Activated T-helper 1 cell treated with anti-CD3 and anti-CD28 coated beads, Interleukin-12 subunit alpha, Interleukin-12 subunit beta, Interleukin-2, Interleukin-4 antibody, amounts not matched to agents 30 ng/mL and 10 ng/mL and 1 ng/mL, durations not matched to agents 14 hours and 24 hours and 36 hours (primary cell): Measurements from ENCODE around the gene POLR1A. TPM values are rescaled to one million over a fixed set of nuclear protein-coding genes. Genes with fewer than 3 reads are reported as not detected.
"Not testable (repeated sequence)": the region's sequence is repeated elsewhere in the genome, so short reads cannot be mapped to it uniquely, and the experiment has no call there.

Experiments
- DNase-seq: peaks from one replicate; pipeline ENCODE4 v3.0.0; 2021; ENCODE audit warnings: low spot score
- H3K27ac Mint-ChIP-seq: one replicate; pipeline ENCODE4 v1.8.0; 2021; ENCODE audit warnings: mild to moderate bottlenecking, mixed read lengths
- H3K27me3 Mint-ChIP-seq: one replicate; pipeline ENCODE4 v1.8.0; 2022; ENCODE audit warnings: mild to moderate bottlenecking, moderate library complexity, mixed read lengths; ENCODE audit not compliant: insufficient read depth
- H3K36me3 Mint-ChIP-seq: one replicate; pipeline ENCODE4 v1.8.0; 2021; ENCODE audit warnings: low read depth, mixed read lengths
- H3K4me1 Mint-ChIP-seq: one replicate; pipeline ENCODE4 v1.8.0; 2021; ENCODE audit warnings: low read depth, mixed read lengths
- H3K4me3 Mint-ChIP-seq: one replicate; pipeline ENCODE4 v1.8.0; 2021; ENCODE audit warnings: mild to moderate bottlenecking, moderate library complexity, mixed read lengths
- H3K9me3 Mint-ChIP-seq: one replicate; pipeline ENCODE4 v1.8.0; 2021; ENCODE audit warnings: mixed read lengths
- intact Hi-C: fragments of 100-400 bp; cut with micrococcal nuclease; formaldehyde crosslinking; loops from one replicate; pipeline ENCODE4 v1.15.1; 2024
- total RNA-seq: library from RNA; stranded (reverse); gene quantifications from 2 replicates; pipeline ENCODE4 v1.2.3, GENCODE V29; 2022

Gene POLR1A
- total RNA-seq, 1 donor from 2014 or later = 69.7 TPM

DNA sequence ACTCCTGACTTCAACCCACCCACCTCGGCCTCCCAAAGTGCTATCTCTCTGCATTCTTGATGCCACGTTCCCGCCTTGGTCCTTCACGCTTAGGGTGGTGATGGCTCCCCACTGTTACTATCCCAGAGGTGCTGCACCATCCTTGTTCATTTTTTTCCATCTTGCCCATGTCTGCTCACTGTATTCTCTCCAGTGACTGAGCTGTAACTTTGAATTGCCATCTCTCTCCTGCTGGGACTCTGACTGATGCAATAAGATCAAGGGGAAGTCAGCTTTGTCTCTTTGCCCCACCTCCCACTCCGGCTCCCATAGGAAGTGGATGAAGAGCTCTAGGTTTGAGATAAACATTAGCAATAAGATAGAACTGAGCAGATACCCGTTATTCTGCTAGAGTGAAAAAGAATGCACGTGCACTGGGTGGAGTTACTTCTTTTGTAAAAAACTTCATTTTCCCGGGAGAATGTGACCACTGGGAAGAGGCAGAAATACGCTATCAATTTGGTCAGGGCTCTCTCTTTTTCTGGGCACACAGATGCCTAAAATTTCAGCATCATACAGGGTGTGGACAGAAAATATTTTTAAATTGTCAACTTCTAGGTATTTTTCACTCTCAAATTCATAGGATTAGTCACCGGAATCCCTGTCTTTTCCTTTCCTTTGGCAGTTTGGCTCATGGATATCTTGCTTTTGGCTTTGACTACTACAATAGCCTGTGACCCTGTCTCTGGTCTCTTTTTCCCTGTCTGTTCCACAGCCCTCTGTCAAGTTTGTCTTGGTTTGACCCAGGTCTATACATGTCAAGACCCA, 105.4 kb downstream of the POLR1A start:
- peaks cover 71% of the 10 kb centered on the region for H3K4me1 Mint-ChIP-seq
- intact Hi-C loops = no loop called here
- H3K4me3 Mint-ChIP-seq = peak overlapping the region; percentile 79
- peak overlapping the region; percentile 94 for H3K27ac Mint-ChIP-seq
- peaks cover 2% of the 10 kb centered on the region for H3K27me3 Mint-ChIP-seq
- H3K36me3 Mint-ChIP-seq = peaks cover 11% of the 10 kb centered on the region
- peaks cover 13% of the 10 kb centered on the region for H3K9me3 Mint-ChIP-seq
- DNase-seq = no peak

- DNase-seq = peak; percentile 50
- Mint-ChIP-seq H3K27ac (peak overlapping the region; percentile 84), H3K36me3 (peaks cover 6% of the 10 kb centered on the region), H3K4me1 (peaks cover 74% of the 10 kb centered on the region), H3K4me3 (peak overlapping the region; percentile 50), H3K27me3 (peaks cover 2% of the 10 kb centered on the region), H3K9me3 (peaks cover 5% of the 10 kb centered on the region)
- intact Hi-C loops = loop anchor here (1.0 to 5.0 kb wide), 3 partner anchors 36 to 167 kb away; no protein-coding TSS in a partner anchor
These were observed 106.4 kb downstream of the POLR1A start for GRCh38 chr2:85999061-85999831.

GRCh38 chr2:85998071-85998991, 107.4 kb downstream of the POLR1A start:
- Mint-ChIP-seq H3K9me3 (peaks cover 5% of the 10 kb centered on the region), H3K27ac (peak overlapping the region; percentile 84), H3K4me3 (peak overlapping the region; percentile 50), H3K36me3 (peaks cover 6% of the 10 kb centered on the region), H3K27me3 (peaks cover 1% of the 10 kb centered on the region), H3K4me1 (peaks cover 83% of the 10 kb centered on the region)
- intact Hi-C loops = loop anchor here (2.0 to 5.0 kb wide), 2 partner anchors 36 to 166 kb away; no protein-coding TSS in a partner anchor
- no peak for DNase-seq

DNA sequence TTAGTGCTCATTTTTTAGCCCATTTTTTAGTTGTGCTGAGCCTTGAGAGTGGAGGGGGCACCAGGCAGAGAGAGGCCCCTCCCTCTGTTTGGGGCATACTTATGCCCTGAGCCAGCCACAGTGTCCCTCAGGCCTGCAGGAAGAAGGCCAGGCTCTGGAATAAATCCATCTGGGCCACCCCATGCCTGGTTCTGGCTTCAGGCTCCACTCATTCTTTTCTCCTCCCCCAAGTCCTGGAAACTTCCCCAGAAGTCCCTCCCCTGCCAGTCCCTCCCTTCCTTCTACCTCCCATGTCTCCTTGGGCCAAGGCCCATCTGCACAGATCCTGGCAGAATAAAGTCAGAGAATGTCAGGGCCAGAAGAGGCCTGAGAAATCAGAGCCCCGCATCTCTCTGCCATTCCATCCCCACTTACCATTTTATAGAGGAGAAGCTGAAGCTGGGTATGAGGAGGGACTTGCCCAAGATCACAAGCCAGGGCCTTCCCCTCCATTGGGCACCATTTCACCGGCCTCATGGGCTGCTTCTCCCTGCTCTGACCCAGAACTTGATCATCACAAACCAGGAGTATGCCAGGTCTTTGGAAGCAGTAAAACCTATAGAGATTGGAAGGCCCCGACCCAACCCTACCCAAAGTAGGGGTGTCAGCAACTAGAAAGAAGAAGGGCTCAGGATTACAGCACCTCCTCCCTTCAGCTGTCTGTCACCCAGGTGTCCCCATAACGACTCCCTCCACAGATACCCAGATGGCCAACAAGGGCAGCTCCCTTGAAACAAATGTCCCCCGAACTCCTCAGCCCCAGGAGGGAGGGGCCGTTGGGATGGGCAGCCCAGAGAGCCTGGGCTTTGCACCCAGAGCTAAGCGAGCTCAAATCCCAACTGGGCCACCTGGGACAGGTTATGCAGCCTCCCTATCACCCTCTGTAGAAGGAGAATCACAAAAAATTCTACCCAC, 108.4 kb downstream of the POLR1A start:
- peaks cover 89% of the 10 kb centered on the region for H3K4me1 Mint-ChIP-seq
- intact Hi-C loops = loop anchor here (5.0 kb wide), 1 partner anchor 165 kb away; no protein-coding TSS in a partner anchor
- H3K27ac Mint-ChIP-seq = peak overlapping the region; percentile 69
- H3K4me3 Mint-ChIP-seq = no peak overlapping the region
- no peak for DNase-seq
- peaks cover 5% of the 10 kb centered on the region for H3K9me3 Mint-ChIP-seq
- H3K36me3 Mint-ChIP-seq = peaks cover 6% of the 10 kb centered on the region
- H3K27me3 Mint-ChIP-seq = no peaks in the 10 kb centered on the region

DNA sequence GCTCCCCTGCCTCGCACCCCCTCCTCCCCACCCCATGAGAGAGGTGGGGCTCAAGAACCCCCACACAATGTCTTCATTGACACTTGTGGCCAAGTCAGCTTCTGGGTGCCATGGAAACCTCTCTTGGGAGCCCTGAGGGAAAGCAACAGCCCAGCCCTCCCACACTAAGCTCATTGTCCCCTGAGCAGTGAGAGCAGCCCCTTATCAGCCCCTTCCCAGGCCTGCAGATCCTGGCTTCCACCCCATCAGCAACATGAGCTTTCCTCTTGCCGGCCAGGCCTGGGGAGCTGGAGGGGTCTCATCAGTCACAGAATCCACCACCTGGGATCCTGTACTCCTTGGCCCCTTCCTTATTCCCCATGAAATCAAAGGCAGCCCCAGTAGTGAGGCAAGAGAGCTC, 109.1 kb downstream of the POLR1A start:
- Mint-ChIP-seq H3K27ac (peak overlapping the region; percentile 34), H3K27me3 (no peaks in the 10 kb centered on the region)

GRCh38 chr2:85995648-85996529, 109.8 kb downstream of the POLR1A start:
- Mint-ChIP-seq H3K36me3 (peaks cover 6% of the 10 kb centered on the region), H3K4me1 (peaks cover 80% of the 10 kb centered on the region), H3K9me3 (peaks cover 5% of the 10 kb centered on the region), H3K4me3 (no peak overlapping the region), H3K27me3 (no peaks in the 10 kb centered on the region), H3K27ac (no peak overlapping the region)
- intact Hi-C loops = loop anchor here (2.0 to 5.0 kb wide), 2 partner anchors 107 to 164 kb away; partner anchors contain the start of gene ST3GAL5
- DNase-seq = no peak

More for the DNA sequence above, 109.1 kb downstream of the POLR1A start:
- Mint-ChIP-seq H3K36me3 (peaks cover 6% of the 10 kb centered on the region), H3K9me3 (peaks cover 5% of the 10 kb centered on the region), H3K4me1 (peaks cover 87% of the 10 kb centered on the region), H3K4me3 (peak overlapping the region; percentile 33)
- intact Hi-C loops = loop anchor here (5.0 kb wide), 1 partner anchor 164 kb away; no protein-coding TSS in a partner anchor
- no peak for DNase-seq

DNA sequence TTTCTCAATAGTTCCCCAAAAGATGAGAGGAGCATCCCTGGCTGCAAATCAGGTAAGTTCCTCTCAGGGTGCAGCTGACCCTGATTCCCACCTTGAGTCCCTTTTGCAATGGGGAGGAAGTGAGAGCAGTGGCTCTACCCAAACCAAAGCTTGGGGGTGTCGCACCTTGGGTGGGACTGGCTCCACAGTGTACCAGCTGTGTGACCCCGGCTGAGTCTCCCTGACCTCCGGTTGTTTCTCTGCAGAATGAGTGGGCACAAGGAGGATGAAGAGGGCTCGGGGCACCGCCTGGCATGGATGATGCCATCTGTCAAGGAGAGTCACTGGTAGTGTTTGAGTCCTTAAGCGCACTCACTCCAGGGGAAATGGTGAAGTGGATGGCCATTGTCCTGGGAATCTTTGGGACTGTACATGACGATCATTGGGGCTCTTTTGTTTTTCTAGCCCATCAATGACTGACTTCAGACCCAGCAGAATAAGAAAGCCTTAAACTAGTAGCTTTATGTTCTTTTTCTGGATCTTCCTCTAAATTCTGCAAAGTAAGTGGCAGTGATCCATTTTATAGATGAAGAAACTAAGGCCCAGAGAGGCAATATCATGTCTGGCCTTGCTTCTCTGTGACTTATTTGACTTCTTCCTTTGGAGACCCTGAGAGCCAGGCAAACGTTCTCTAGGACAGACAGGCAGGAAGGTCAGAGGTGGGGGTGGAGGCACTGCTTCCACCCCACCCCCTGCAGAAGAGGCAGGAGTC, 110.6 kb downstream of the POLR1A start:
- Mint-ChIP-seq H3K36me3 (peaks cover 4% of the 10 kb centered on the region), H3K4me1 (peaks cover 72% of the 10 kb centered on the region), H3K4me3 (no peak overlapping the region), H3K27me3 (no peaks in the 10 kb centered on the region), H3K9me3 (peaks cover 2% of the 10 kb centered on the region), H3K27ac (peak overlapping the region; percentile 61)
- no peak for DNase-seq
- intact Hi-C loops = loop anchor here (1.0 to 5.0 kb wide), 4 partner anchors 43 to 163 kb away; partner anchors contain the start of gene ST3GAL5

- H3K27ac Mint-ChIP-seq = peak overlapping the region; percentile 53
- H3K4me1 Mint-ChIP-seq = peaks cover 65% of the 10 kb centered on the region
- H3K4me3 Mint-ChIP-seq = peak overlapping the region; percentile 37
These were observed 111.3 kb downstream of the POLR1A start for GRCh38 chr2:85994421-85994777.

GRCh38 chr2:85992611-85993010, 113.1 kb downstream of the POLR1A start:
- no peaks in the 10 kb centered on the region for H3K9me3 Mint-ChIP-seq
- no peak overlapping the region for H3K4me3 Mint-ChIP-seq
- H3K36me3 Mint-ChIP-seq = peaks cover 3% of the 10 kb centered on the region
- no peak overlapping the region for H3K27ac Mint-ChIP-seq
- no peaks in the 10 kb centered on the region for H3K27me3 Mint-ChIP-seq
- DNase-seq = no peak
- H3K4me1 Mint-ChIP-seq = peaks cover 56% of the 10 kb centered on the region
- intact Hi-C loops = no loop called here

More at GRCh38 chr2:85994421-85994777, 111.3 kb downstream of the POLR1A start:
- intact Hi-C loops = loop anchor here (1.0 to 2.0 kb wide), 3 partner anchors 44 to 141 kb away; partner anchors contain the start of gene ST3GAL5
- no peak for DNase-seq
- Mint-ChIP-seq H3K27me3 (no peaks in the 10 kb centered on the region), H3K36me3 (peaks cover 3% of the 10 kb centered on the region), H3K9me3 (no peaks in the 10 kb centered on the region)

DNA sequence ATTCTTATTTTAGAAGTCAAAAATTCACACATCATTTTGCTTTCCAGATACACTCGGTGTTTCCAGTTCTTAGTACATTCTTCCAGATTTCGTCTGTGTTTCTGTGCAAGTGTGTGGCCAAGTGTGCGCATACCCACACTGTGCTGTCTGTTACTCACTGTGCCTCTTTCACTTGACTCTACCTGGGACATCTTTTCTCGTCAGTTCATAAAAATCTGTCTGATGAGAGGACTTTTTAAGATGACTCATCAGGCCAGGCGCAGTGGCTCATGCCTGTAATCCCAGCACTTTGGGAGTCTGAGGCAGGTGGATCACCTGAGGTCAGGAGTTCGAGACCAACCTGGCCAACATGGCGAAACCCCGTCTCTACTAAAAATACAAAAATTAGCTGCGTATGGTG, 113.6 kb downstream of the POLR1A start:
- intact Hi-C loops, DNase-seq, H3K4me3 Mint-ChIP-seq, H3K36me3 Mint-ChIP-seq, H3K27ac Mint-ChIP-seq, H3K9me3 Mint-ChIP-seq, H3K27me3 Mint-ChIP-seq: not testable (repeated sequence)
- H3K4me1 Mint-ChIP-seq = peaks cover 51% of the 10 kb centered on the region
